Fibroblast of lung (primary cell): ENCODE data around the gene HSPA12B. TPM values are rescaled to one million over a fixed set of nuclear protein-coding genes. Genes with fewer than 3 reads are reported as not detected.
A peak's percentile ranks its signal among the peaks of the same experiment; 100 is the strongest.

Experiments
- DNase-seq, 2 donors: peaks; one replicate each; pipeline versions ENCODE4 v3.0.0 to v3.0.0-alpha.2; 2010; ENCODE audit warnings: low read depth in 2 of 2
- H2AFZ ChIP-seq: 2 replicates; pipeline ENCODE4 v1.5.1; 2012; ENCODE audit warnings: low read length, control low read depth, inconsistent platforms
- H3K27ac ChIP-seq: 2 replicates; pipeline ENCODE4 v1.5.1; 2011; ENCODE audit warnings: low read length, control low read depth; ENCODE audit not compliant: insufficient read depth
- H3K27me3 ChIP-seq: 2 replicates; pipeline ENCODE4 v1.5.1; 2011; ENCODE audit warnings: mild to moderate bottlenecking, low read length; ENCODE audit not compliant: control insufficient read depth, insufficient read depth
- H3K36me3 ChIP-seq: 2 replicates; pipeline ENCODE4 v1.5.1; 2011; ENCODE audit warnings: low read length; ENCODE audit not compliant: control insufficient read depth, insufficient read depth
- H3K4me1 ChIP-seq: 2 replicates; pipeline ENCODE4 v1.5.1; 2011; ENCODE audit warnings: low read length; ENCODE audit not compliant: control insufficient read depth, insufficient read depth; ENCODE audit errors: extremely low read depth
- H3K4me2 ChIP-seq: 2 replicates; pipeline ENCODE4 v1.5.1; 2011; ENCODE audit warnings: low read length, control low read depth; ENCODE audit not compliant: insufficient read depth; ENCODE audit errors: extremely low read depth
- H3K4me3 ChIP-seq, 4 experiments: fragments of 200-600 bp in 1 of 4; sonication (generic) in 1 of 4; replicated peaks in 1 of 4; 2 replicates each; pipeline ENCODE4 v1.5.1; 2011 to 2016; ENCODE audit warnings: low read length in 4 of 4, low read depth in 3 of 4, mild to moderate bottlenecking in 3 of 4, control low read depth in 2 of 4, inconsistent platforms in 1 of 4, mixed read lengths in 1 of 4; ENCODE audit not compliant: insufficient read depth in 1 of 4; ENCODE audit errors: control extremely low read depth in 1 of 4
- H3K79me2 ChIP-seq: 2 replicates; pipeline ENCODE4 v1.5.1; 2012; ENCODE audit warnings: mild to moderate bottlenecking, low read length, inconsistent platforms; ENCODE audit not compliant: control insufficient read depth, insufficient read depth
- H3K9ac ChIP-seq: 2 replicates; pipeline ENCODE4 v1.5.1; 2011; ENCODE audit warnings: mild to moderate bottlenecking, low read length, control low read depth; ENCODE audit not compliant: insufficient read depth
- H3K9me3 ChIP-seq: 2 replicates; pipeline ENCODE4 v1.5.1; 2012; ENCODE audit warnings: low read depth, low read length; ENCODE audit not compliant: control insufficient read depth, insufficient read depth
- H4K20me1 ChIP-seq: 2 replicates; pipeline ENCODE4 v1.5.1; 2011; ENCODE audit warnings: low read length; ENCODE audit not compliant: control insufficient read depth, insufficient read depth; ENCODE audit errors: extremely low read depth
- EZH2 ChIP-seq: IDR thresholded peaks from 2 replicates; pipeline ENCODE4 v1.5.1; 2012; ENCODE audit warnings: low read length, control low read depth, mild to moderate bottlenecking; ENCODE audit errors: missing control alignments
- polyA plus RNA-seq, 2 donors: library from polyadenylated mRNA; depleted of rRNA in 1 of 2; stranded (reverse) in 1 of 2; unstranded in 1 of 2; fragments of >200 nt; gene quantifications; 2 replicates each; pipeline ENCODE4 v1.2.1, GENCODE V29; 2011 to 2012; ENCODE audit warnings: missing spikeins in 1 of 2
- total RNA-seq: library from RNA; depleted of rRNA; stranded (reverse); fragments of >200 nt; gene quantifications from 2 replicates; pipeline ENCODE4 v1.2.1, GENCODE V29; 2014
- TF ChIP-seq, protein P1 (sequence below), 2 donors: IDR thresholded peaks in 1 of 2; conservative IDR thresholded peaks in 1 of 2; 1 replicate in 1 of 2; 2 replicates in 1 of 2; pipeline ENCODE4 v1.5.1; 2011 to 2012; ENCODE audit warnings: low read length in 2 of 2, control low read depth in 1 of 2, inconsistent platforms in 1 of 2, low read depth in 1 of 2, mild to moderate bottlenecking in 1 of 2

Gene HSPA12B
- total and polyA plus RNA-seq, 2 donors (not counting 1 experiment from before 2014, with no cell fraction given) = 0.02 to 0.17 TPM

GRCh38 chr20:3796477-3797225 is 64.2 kb downstream of the HSPA12B start:
- H3K36me3 ChIP-seq = peaks cover 26% of the 10 kb centered on the region
- peak overlapping the region; percentile 60 for H3K9ac ChIP-seq
- peaks cover 21% of the 10 kb centered on the region for H3K4me1 ChIP-seq
- H3K27ac ChIP-seq = peak overlapping the region; percentile 78
- H3K27me3 ChIP-seq = no peaks in the 10 kb centered on the region
- no peak overlapping the region for H2AFZ ChIP-seq
- peak overlapping the region; percentile 60 for H3K4me2 ChIP-seq
- TF ChIP-seq EZH2 = no peak
- TF ChIP-seq, protein P1, sequence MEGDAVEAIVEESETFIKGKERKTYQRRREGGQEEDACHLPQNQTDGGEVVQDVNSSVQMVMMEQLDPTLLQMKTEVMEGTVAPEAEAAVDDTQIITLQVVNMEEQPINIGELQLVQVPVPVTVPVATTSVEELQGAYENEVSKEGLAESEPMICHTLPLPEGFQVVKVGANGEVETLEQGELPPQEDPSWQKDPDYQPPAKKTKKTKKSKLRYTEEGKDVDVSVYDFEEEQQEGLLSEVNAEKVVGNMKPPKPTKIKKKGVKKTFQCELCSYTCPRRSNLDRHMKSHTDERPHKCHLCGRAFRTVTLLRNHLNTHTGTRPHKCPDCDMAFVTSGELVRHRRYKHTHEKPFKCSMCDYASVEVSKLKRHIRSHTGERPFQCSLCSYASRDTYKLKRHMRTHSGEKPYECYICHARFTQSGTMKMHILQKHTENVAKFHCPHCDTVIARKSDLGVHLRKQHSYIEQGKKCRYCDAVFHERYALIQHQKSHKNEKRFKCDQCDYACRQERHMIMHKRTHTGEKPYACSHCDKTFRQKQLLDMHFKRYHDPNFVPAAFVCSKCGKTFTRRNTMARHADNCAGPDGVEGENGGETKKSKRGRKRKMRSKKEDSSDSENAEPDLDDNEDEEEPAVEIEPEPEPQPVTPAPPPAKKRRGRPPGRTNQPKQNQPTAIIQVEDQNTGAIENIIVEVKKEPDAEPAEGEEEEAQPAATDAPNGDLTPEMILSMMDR (conservative IDR thresholded peaks at IDR 0.05 in 1 of 2, IDR thresholded peaks at IDR 0.05 in 1 of 2; ENCODE audit: low read depth in 1 of 2, low read length in 2 of 2) = no peak
- no peaks in the 10 kb centered on the region for H3K9me3 ChIP-seq
- no peaks in the 10 kb centered on the region for H4K20me1 ChIP-seq
- H3K79me2 ChIP-seq = peaks cover 51% of the 10 kb centered on the region
- H3K4me3 ChIP-seq = peak overlapping the region; percentile 67 to 97 (median 86)
- no peak for DNase-seq

- peaks cover 23% of the 10 kb centered on the region for H3K4me1 ChIP-seq
- H3K79me2 ChIP-seq = peaks cover 54% of the 10 kb centered on the region
- no peaks in the 10 kb centered on the region for H3K27me3 ChIP-seq
- H3K27ac ChIP-seq = peak overlapping the region; percentile 78
- peak overlapping the region; percentile 67 to 97 (median 86) for H3K4me3 ChIP-seq
- TF ChIP-seq EZH2 = no peak
- TF ChIP-seq, protein P1 (conservative IDR thresholded peaks at IDR 0.05 in 1 of 2, IDR thresholded peaks at IDR 0.05 in 1 of 2; ENCODE audit: low read depth in 1 of 2, low read length in 2 of 2) = no peak
- no peaks in the 10 kb centered on the region for H4K20me1 ChIP-seq
- H3K9ac ChIP-seq = peak overlapping the region; percentile 29
- H3K36me3 ChIP-seq = peaks cover 31% of the 10 kb centered on the region
- no peak overlapping the region for H2AFZ ChIP-seq
- DNase-seq = no peak
- H3K4me2 ChIP-seq = peak overlapping the region; percentile 60
- H3K9me3 ChIP-seq = no peaks in the 10 kb centered on the region
Measured at GRCh38 chr20:3797226-3797545, 64.7 kb downstream of the HSPA12B start.

- Histone ChIP-seq H3K36me3 (peaks cover 36% of the 10 kb centered on the region), H4K20me1 (no peaks in the 10 kb centered on the region), H3K9ac (peak overlapping the region; percentile 45), H3K27ac (peak overlapping the region; percentile 78), H3K4me1 (peaks cover 23% of the 10 kb centered on the region), H3K79me2 (peaks cover 56% of the 10 kb centered on the region), H3K27me3 (no peaks in the 10 kb centered on the region), H3K4me2 (peak overlapping the region; percentile 60), H2AFZ (no peak overlapping the region), H3K4me3 (peak overlapping the region; percentile 67 to 97 (median 86)), H3K9me3 (no peaks in the 10 kb centered on the region)
- DNase-seq = peak; percentile 36 to 55
- TF ChIP-seq, protein P1 (conservative IDR thresholded peaks at IDR 0.05 in 1 of 2, IDR thresholded peaks at IDR 0.05 in 1 of 2; ENCODE audit: low read depth in 1 of 2, low read length in 2 of 2) = no peak
- no peak for TF ChIP-seq EZH2
Measured at GRCh38 chr20:3797592-3798372, 65.3 kb downstream of the HSPA12B start.
